ENCODE measurements around the gene MALRD1.

GRCh38 chr10:19048489-19048888 is at the start of gene MALRD1:
- no peak for TF ChIP-seq CTCF (IDR thresholded peaks at IDR 0.05)
- no peak for TF ChIP-seq POLR2A (IDR thresholded peaks at IDR 0.05)

Measured in right lobe of liver (tissue), 4 donors.